Stimulated activated CD4-positive, alpha-beta T cell treated with anti-CD3 and anti-CD28 coated beads, TNF-alpha, amount 100 ng/mL, for 24 hours (primary cell): ENCODE results near the gene SORL1.

Source experiments
- DNase-seq, 3 experiments: peaks; one replicate each; pipeline ENCODE4 v3.0.0-alpha.2; 2020; ENCODE audit warnings: low read depth in 3 of 3

SORL1 gene

DNA sequence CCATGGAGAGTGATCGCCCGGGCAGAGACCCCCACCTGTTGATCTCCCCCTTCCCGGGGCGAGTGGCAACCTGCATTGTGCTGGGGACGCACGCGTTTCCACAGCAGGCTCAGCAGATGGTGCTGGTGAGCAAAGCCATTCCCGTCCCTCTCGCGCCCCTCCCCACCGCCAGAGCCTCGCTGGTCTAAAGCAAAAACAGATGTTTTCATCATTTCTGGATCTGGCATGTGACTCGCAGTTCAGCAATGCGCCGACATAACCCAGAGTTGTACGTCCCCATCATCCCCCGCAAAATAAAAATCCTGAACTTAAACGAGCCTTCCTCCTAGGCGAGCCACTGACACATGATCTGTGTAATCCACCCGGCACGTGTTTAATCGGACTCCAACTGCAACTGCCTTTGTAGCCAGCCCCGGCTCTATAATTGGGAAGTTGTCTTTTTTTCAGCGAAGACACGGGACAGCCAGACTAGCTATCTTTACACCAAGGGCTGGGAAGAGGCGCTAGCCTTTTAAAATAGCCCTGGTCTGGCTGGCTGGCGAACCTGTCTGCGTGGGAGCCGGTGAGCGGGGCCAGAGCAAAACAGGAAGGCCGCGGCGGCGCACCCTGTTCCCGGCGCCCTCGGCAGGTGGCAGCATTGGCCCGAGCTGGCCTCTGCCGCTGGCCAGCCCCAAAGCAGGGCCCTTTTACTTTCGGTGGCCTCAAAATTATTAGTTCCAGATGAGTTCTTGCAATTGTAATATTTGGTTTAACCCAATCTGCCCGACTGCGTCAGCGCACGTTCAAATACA, 203.6 kb downstream of the SORL1 start:
- peak; percentile 46 to 73 (median 47) for DNase-seq

DNA sequence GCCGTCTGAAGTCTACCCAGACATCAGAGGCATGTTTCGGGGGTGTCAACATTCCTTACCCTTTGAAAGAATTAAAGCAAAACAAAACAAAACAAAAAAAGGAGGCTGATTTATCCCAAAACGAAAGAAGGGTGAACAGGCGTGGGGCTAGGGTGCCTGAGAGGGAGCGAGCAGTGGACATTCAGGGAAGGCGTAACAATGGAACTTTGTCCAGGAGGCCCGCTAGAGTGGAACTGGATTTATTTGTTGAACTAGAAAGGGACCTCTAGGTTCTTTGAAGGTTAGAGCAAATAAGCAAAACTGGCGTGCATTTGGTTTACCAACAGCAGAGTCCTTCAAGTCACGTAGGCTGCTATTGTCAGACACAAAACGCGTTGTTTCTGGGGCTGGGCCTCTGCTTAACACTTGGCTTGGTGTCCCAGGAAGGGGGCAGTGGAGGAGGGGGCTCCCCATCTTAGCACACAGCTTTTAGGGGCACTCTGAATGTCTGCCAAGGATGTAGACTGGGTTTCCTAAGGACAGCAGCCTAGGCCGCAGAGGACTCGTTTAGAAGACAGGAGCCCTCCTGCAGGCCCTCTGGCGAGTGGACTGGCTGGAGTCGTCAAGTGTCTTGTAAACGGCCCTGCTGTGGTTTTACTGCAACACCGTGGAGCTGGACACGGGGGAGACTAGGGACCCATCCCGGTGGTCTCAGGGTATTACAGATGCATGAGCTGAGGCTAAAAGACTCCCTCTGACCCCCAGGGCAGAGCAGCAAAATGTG, 204.4 kb downstream of the SORL1 start:
- DNase-seq, result no peak

DNA sequence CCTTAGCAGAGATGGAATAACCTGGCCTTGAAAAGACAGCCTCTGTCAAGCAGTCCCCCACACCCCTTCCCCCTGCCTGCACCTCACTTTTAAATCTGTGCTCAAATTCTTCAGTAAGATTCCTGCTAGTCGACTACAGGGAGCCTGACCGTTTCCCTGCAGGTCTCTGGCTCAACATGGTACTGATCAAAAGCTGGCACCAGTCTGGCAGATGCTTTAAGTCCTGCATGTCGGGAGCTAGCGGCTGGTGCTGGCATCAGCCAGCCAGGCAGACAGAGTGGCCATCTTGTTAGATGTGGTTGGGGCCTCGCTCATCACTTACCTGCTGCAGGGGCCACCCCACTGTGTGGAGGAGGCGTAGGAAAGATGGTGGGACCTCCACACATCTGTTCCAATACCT, 205.0 kb downstream of the SORL1 start:
- DNase-seq, result no peak

DNA sequence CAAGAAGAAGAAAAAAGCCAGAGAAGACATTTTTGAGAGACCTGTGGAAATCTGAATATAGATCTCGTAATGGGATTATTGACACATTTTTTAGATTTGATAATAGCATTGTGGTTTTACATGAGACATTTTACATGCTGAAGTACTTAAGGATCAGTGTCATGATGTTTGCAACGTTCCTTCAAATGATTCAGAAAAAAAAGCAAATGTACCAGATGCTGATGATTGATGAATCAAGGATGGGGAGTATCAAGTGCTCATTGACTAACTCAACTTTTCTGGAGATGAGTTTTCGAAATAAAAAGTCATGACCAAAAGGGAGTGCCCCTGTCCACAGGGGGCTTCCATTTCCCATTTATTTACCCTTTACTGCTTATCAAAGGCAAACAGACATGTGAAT, 207.7 kb downstream of the SORL1 start:
- no peak for DNase-seq

DNA sequence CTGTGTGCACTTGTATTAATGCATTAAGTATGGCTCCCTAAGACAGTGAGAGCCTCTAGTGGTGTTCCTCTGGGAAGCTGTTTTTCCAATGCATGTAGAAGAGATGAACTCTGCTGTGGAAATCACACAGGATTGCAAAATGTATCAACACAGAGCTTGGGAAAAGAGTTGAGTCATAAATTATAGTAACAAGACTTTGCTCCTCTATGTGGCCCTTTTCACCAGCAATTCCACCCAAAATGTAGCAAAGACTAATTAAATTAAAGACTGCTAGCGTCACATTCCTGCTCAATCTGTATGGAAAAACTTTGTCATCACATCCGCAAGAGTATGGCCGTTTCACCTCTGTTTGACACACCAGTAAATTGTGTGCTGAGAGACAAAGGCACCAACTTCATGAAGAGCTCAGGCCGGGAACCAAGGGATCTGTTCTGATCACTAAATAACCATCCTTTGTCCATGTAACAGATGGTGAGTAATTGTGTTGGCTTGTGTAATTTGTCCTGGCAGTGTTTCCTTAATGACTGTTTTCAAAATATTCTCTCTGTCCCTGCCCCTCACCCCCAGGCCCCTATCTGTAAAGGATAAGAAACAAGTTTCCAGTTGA, 209.9 kb downstream of the SORL1 start:
- no peak for DNase-seq

DNA sequence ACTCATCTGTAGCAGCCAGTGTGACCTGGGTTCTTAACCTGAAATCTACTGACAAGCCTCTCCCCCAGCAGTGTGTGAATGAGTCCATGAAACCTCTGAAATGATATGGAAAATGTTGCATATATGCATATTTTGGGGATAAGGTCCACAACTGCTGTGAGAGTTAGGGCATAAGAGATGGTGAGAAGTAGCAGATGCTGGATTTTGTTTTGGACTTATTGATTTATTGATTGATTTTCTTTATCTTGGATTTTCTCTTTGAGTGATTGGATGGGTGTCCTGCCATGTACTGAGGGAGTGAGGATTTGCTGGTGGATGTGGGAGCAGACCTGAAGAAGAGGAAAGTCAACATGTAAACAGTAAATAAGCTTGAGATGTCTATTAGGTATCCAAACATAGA, 212.0 kb downstream of the SORL1 start:
- DNase-seq, result no peak

DNA sequence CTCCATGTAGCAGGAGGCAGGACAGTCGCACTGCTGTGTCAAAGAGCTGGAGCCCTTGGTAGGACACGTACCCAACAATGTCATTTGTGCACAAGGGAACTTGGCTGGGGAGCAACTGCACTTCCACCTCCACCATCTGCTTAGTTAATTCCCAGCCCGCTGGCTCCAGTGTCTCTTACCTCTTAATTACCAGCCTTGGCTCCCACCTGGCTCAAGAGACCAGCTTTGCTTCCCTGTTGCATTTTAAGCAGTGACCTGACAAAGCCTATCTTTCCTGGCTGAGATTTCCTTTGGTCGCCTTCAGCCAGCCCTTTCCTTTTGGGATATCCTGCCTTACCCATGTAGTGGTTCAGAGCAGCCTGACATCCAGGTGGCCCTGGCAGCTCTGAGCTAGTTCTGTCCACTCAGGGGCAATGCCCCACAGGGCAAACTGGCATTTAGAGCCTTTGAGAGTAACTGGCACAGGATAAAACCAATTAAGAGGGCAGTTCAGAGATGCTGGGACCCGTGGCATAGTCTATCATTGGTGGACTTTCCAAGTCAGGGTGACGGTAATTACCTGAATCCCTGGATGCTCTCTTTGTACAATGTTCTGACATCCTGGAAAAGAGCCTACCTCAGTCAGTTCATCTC, 213.2 kb downstream of the SORL1 start:
- no peak for DNase-seq

DNA sequence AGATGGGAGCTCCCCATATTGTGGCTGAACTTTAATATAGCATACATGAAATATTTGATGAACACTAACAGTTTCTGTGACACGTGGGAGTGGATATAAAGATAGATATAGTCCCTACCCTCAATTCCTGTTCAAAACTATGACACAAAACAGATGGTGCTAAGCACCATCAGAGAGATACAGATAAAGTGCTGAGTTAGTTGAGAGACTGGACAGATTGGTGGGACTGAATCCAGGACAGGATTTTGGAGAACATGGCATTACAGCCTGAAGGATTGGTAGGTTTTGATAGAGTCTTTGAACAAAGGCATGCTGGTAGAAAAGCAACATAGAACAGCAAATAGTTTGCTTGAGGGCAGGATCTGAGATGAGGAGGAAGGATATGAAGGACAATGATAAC, 215.7 kb downstream of the SORL1 start:
- no peak for DNase-seq

DNA sequence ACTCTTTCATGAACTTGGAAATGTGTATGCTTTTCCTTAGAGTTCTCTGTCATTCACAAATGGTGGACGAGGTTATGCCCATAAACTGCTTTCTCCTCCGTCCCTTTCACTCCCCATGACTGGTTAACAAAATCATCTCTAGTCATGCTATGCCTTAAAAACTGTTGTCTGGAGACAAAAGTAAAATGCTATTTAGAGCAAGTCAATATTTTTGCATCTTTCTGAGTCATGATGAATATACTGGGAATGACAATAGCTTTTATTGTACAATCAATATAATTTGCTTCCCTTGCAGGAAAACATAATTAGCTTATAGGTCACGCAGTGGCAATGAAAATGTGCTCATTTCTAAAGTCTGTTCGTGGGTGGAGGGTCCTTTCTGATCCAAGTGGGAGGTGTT, 217.3 kb downstream of the SORL1 start:
- no peak for DNase-seq

DNA sequence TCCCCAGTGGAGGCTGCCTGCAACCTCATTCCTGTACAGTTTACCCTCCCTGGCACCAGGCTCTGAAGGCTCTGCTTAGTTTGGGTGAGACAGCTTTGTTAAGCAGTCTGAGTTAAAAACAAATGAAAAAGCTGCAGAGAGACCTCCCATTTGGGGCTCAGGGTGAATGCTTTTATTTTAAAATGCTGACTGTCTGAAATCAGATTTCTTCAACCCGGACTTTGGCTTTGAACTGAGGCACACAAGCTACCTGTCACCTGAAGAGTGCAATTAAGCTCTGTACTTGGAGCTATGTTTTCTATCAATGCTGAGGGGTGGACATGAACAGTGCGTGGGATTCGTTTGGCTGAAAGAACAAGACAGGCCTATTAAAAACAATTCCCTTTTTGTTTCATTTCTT, 218.2 kb downstream of the SORL1 start:
- DNase-seq, result no peak

DNA sequence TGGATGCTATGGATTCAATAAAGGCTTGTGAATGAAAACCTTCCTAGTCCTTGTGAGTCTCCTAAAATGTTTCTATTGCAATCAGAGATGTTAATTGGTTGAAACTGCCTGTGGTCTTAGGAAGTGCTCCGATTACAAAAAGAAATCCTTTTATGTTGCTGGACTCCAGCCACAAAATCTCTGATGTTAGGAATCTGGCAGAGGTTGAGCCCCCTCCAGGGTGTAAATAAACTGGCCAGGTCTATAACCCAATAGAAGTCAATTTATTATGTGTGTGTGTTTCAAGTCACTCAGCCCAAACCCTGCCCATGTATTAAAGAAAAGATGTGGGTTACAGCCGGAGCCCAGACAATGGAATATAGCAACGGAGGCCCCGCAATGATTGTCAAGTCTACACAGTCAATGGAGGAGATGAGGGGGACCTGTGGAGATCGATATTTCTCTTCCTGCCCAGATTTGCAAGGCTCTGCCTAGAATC, 218.7 kb downstream of the SORL1 start:
- DNase-seq, result no peak

DNA sequence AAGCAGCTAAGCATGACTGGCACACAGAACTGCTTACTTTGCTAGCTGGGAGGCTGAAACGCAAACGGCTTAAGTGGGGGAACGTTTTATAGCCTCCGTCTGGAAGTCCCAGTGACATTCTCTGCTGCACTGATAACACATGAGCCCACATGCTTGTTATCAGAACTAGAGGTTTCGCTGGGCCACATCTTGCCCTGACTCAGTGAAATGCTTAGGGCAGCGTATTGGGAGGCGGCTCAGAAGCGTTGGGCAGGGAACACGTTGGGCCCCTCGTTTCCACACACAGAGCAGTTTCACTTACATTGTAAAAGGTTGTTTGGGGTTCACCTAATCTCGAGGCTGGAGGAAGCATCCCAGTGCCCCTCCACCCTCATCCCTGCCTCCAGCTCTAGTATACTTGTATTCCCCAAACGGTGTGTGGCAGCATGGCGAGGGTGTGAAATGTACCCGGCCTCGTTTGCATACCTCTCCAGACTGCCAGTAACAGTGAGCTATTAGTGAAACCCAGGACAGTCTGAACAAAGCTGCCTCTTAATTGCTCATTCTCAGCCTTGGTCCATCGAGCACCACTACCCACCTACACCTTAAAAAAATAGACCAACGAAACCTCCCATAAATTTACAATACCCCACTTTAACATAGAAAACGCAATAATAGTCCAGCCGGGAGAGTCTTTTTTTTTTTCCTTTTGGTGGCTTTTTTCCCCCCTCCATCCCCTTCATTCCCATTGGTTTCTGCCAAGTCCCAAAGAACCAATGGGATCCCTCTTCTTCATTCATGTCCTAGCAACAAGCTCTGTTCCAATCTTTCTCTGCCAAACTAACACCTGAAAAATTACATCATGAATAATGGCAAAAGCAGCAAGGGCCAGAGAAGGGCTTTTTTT, 219.4 kb downstream of the SORL1 start:
- DNase-seq, result no peak

DNA sequence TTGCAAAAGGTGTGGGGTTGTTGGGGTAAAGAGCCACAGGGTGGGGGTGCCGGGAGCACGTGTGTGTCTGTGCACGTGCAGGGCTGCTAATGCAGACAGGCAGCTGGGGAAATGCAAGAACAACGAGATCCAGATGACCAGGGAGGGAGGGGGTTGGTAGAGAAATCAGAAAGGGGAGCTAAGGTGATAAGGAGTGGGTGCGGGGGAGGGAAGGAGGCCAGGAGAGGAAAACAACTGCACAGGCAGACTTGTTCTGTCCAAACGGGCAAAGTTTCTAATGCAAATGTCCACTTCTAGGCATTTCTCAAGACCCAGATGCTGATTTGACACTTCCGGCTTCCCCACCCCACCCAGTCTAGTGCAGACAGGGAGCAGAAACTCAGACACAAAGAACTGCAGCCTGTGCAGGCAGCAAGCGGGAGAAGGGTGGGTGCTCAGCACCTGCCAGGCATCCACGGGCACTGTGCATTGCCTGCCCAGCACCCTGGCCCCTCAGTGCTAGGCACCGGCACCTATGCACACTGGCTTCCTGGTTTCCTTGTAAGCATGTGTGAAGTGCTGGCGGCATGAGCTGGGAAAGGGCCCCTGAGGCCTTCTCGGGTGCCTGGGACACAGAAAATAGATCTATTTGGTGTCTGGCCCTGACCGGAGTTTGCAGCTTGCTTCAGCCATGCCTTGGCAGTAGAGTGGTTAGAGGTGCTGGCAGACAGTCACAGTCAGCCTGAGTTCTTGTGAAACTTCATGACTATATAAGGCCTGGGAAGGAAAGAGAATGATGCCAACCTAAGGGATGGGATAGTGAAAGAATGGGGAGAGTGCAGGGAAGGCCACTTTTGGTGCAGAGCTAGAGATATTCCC, 220.7 kb downstream of the SORL1 start:
- no peak for DNase-seq

DNA sequence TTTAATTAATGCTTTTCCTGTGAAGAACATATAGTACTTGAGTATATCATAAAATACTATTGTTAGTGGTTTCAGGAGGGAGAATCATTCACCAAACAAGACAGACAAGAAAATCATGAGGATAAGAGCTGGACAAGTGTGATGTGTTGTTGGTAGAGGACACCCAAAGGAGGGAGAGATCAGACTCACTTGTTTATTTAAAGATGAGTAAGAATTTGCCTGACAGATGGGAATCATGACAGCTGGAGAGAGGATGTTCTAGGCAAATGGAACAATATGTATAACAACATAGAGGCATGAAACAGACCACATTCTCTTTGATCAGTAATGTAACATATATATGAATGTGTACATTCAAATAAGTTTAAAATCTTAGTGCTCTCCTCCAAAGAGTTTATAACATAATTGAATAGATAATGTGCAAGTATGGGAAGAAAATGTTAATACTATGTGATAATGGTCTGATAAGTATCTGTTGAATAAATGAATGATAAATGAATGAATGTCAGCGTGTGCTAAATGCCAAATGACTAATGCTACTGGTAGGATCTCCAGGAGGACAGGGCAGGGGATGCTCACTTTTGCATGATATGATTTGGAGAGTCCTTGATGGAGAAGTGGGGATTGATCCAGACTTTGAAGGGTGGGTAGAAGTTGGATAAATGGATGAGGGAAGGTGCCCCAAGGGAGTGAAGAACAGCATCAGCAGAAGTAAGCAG, 229.6 kb downstream of the SORL1 start:
- no peak for DNase-seq
